ENCODE measurements around the gene NTSR1. TPM values are rescaled to one million over a fixed set of nuclear protein-coding genes. Genes with fewer than 3 reads are reported as not detected.

NTSR1 gene
- total RNA-seq, 1 donor, result under 0.01 TPM

DNA sequence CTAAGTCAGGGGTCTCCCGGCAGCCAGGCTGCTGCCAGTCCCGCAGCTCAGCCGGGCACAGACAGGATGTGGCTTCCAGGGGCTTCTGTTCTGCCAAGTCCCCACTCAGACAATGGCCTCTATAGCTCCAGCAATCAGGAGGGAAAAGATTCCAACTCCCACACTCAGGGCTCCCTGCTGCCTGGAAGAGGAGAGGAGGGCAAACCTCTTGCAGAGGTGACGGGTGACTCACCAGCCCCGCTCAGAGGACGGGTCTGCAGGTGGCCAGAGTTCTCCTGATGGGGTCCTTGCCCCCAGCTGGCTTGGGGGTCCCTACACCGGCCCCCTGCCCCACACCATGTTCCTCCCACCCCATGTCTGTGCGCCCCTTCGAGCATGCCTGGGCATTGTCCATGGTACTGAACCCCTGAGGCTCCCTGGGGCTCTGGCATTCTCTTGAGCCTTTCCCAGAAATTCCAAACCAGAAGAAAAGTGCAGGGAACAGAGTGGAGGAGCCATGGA lies 32.6 kb downstream of the NTSR1 start:
- H3K4me3 ChIP-seq (ENCODE audit: low read depth, low read length), result no peak overlapping the region

GRCh38 chr20:62741701-62742491 lies 33.3 kb downstream of the NTSR1 start:
- H3K4me3 ChIP-seq (ENCODE audit: low read depth, low read length), result no peak overlapping the region
- no peak for DNase-seq (ENCODE audit: low read depth)
- no peak for TF ChIP-seq CTCF (IDR thresholded peaks at IDR 0.05; ENCODE audit: insufficient read depth, low read depth, low read length)

More for the DNA sequence above, 32.6 kb downstream of the NTSR1 start:
- TF ChIP-seq CTCF (IDR thresholded peaks at IDR 0.05; ENCODE audit: insufficient read depth, low read depth, low read length), result no peak
- DNase-seq (ENCODE audit: low read depth), result peak; percentile 14

- TF ChIP-seq CTCF (IDR thresholded peaks at IDR 0.05; ENCODE audit: insufficient read depth, low read depth, low read length), result no peak
- DNase-seq (ENCODE audit: low read depth), result no peak
- H3K4me3 ChIP-seq (ENCODE audit: low read depth, low read length), result no peak overlapping the region
These were observed 33.9 kb downstream of the NTSR1 start for GRCh38 chr20:62742550-62742949.

- no peak for DNase-seq (ENCODE audit: low read depth)
- TF ChIP-seq CTCF (IDR thresholded peaks at IDR 0.05; ENCODE audit: insufficient read depth, low read depth, low read length), result no peak
These were observed 34.5 kb downstream of the NTSR1 start for GRCh38 chr20:62742979-62743776.

DNA sequence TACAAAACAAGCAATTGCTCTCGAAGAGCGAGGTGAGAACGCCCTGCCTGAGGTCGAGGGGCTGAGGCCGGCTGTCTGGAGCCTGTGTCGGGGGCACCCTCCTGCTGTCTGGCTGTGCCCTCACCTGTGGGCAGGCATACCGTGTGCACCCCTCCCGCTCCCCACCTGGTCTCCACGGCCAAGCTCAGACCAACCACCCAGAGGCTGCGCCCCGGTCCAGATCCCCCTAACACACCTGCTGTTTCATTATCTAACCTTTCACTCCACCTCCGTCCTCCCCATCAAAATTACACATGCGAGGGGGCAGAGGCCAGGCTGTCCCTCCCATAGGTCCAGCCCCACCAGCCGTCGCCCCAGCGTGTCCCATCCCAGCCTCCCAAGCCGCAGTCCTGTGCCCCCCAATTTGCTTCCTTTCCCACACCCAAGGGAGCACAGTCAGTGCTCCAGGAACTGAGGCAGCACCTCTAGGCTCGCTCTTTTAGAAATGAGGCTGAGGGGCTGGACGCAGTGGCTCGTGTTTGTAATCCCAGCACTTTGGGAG lies 35.2 kb downstream of the NTSR1 start:
- H3K4me3 ChIP-seq (ENCODE audit: low read depth, low read length), result no peak overlapping the region
- DNase-seq (ENCODE audit: low read depth), result no peak
- no peak for TF ChIP-seq CTCF (IDR thresholded peaks at IDR 0.05; ENCODE audit: insufficient read depth, low read depth, low read length)

More at GRCh38 chr20:62742979-62743776, 34.5 kb downstream of the NTSR1 start:
- H3K4me3 ChIP-seq (ENCODE audit: low read depth, low read length), result no peak overlapping the region

DNA sequence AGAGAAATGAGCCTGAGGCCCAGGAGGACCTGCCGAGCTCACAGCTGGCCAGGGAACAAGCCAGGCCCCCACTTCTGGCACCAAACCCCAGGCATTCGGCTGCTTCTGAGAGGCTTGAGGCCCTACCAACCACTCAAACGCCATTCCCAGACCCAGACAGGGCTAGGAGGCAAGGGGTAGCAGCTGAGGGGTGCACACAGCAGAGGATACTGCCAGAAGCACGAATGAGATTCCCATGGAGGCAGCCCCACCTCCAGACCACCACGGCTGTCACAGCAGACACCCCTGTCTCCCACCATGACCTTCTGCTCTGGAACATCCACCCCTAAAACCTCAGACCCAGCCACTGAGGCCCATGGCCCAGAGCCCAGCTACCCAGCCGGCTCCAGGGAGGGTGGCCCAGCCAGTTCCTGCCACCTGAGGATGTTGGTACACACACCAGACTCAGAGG lies 36.1 kb downstream of the NTSR1 start:
- no peak overlapping the region for H3K4me3 ChIP-seq (ENCODE audit: low read depth, low read length)
- DNase-seq (ENCODE audit: low read depth), result no peak
- TF ChIP-seq CTCF (IDR thresholded peaks at IDR 0.05; ENCODE audit: insufficient read depth, low read depth, low read length), result no peak
